ENCODE measurements around the gene LMBR1.

LMBR1 gene

GRCh38 chr7:156725936-156726335 is 167.0 kb downstream of the LMBR1 start:
- TF ChIP-seq CTCF (IDR thresholded peaks at IDR 0.05) = no peak
- Histone ChIP-seq H3K4me3 (ENCODE audit: low read depth in 1 of 2, low read length in 1 of 2) (no peak overlapping the region), H3K36me3 (peaks cover 14% of the 10 kb centered on the region), H3K9me3 (no peaks in the 10 kb centered on the region), H3K27ac (no peak overlapping the region), H3K4me1 (ENCODE audit: control insufficient read depth in 1 of 2, insufficient read depth in 1 of 2, low read depth in 1 of 2, low read length in 1 of 2) (peaks cover 0 to 4% of the 10 kb centered on the region in 2 experiments), H3K27me3 (no peaks in the 10 kb centered on the region)

GRCh38 chr7:156725073-156725472 is 167.9 kb downstream of the LMBR1 start:
- no peak overlapping the region for H3K4me3 ChIP-seq (ENCODE audit: low read depth in 1 of 2, low read length in 1 of 2)
- H3K27ac ChIP-seq = no peak overlapping the region
- H3K27me3 ChIP-seq = no peaks in the 10 kb centered on the region
- H3K9me3 ChIP-seq = no peaks in the 10 kb centered on the region
- peaks cover 14% of the 10 kb centered on the region for H3K36me3 ChIP-seq
- no peak for TF ChIP-seq CTCF (IDR thresholded peaks at IDR 0.05)
- peaks cover 0 to 4% of the 10 kb centered on the region in 2 experiments for H3K4me1 ChIP-seq (ENCODE audit: control insufficient read depth in 1 of 2, insufficient read depth in 1 of 2, low read depth in 1 of 2, low read length in 1 of 2)

- H3K27me3 ChIP-seq = no peaks in the 10 kb centered on the region
- TF ChIP-seq CTCF (IDR thresholded peaks at IDR 0.05) = no peak
- no peaks in the 10 kb centered on the region for H3K9me3 ChIP-seq
- H3K4me3 ChIP-seq (ENCODE audit: low read depth in 1 of 2, low read length in 1 of 2) = no peak overlapping the region
- peaks cover 19% of the 10 kb centered on the region for H3K36me3 ChIP-seq
- H3K4me1 ChIP-seq (ENCODE audit: control insufficient read depth in 1 of 2, insufficient read depth in 1 of 2, low read depth in 1 of 2, low read length in 1 of 2) = peaks cover 0 to 4% of the 10 kb centered on the region in 2 experiments
- no peak overlapping the region for H3K27ac ChIP-seq
These were observed 170.7 kb downstream of the LMBR1 start for GRCh38 chr7:156722043-156722826.

GRCh38 chr7:156703773-156704482 is 189.1 kb downstream of the LMBR1 start:
- no peak overlapping the region for H3K27ac ChIP-seq
- H3K9me3 ChIP-seq = no peaks in the 10 kb centered on the region
- no peaks in the 10 kb centered on the region for H3K27me3 ChIP-seq
- no peak for TF ChIP-seq CTCF (IDR thresholded peaks at IDR 0.05)
- no peak overlapping the region for H3K4me3 ChIP-seq (ENCODE audit: low read depth in 1 of 2, low read length in 1 of 2)
- no peaks in the 10 kb centered on the region for H3K36me3 ChIP-seq
- no peaks in the 10 kb centered on the region for H3K4me1 ChIP-seq (ENCODE audit: control insufficient read depth in 1 of 2, insufficient read depth in 1 of 2, low read depth in 1 of 2, low read length in 1 of 2)

GRCh38 chr7:156703209-156703608 is 189.8 kb downstream of the LMBR1 start:
- no peaks in the 10 kb centered on the region for H3K4me1 ChIP-seq (ENCODE audit: control insufficient read depth in 1 of 2, insufficient read depth in 1 of 2, low read depth in 1 of 2, low read length in 1 of 2)
- H3K9me3 ChIP-seq = no peaks in the 10 kb centered on the region
- no peak for TF ChIP-seq CTCF (IDR thresholded peaks at IDR 0.05)
- no peaks in the 10 kb centered on the region for H3K36me3 ChIP-seq
- H3K27me3 ChIP-seq = no peaks in the 10 kb centered on the region
- no peak overlapping the region for H3K27ac ChIP-seq
- H3K4me3 ChIP-seq (ENCODE audit: low read depth in 1 of 2, low read length in 1 of 2) = no peak overlapping the region
